Smooth muscle cell (in vitro differentiated cells): ENCODE measurements around the gene UBXN10. TPM values are rescaled to one million over a fixed set of nuclear protein-coding genes. Genes with fewer than 3 reads are reported as not detected.

ENCODE experiments used
- DNase-seq: peaks from one replicate; lab custom pipeline; 2025; ENCODE audit not compliant: unreplicated experiment; lab: John Stamatoyannopoulos, UW
- H2AFZ ChIP-seq: fragments of 200-600 bp; sonication (generic); 2 replicates; pipeline ENCODE4 v1.6.0; 2016; ENCODE audit warnings: antibody characterized with exemption, low read depth, mild to moderate bottlenecking
- H3F3A ChIP-seq: fragments of 200-600 bp; sonication (generic); 2 replicates; pipeline ENCODE4 v1.6.0; 2017; ENCODE audit warnings: antibody characterized with exemption, low read depth
- H3K27ac ChIP-seq: fragments of 200-600 bp; sonication (generic); 2 replicates; pipeline ENCODE4 v1.5.1; 2016; ENCODE audit warnings: low read depth, mild to moderate bottlenecking
- H3K27me3 ChIP-seq: fragments of 200-600 bp; sonication (generic); 2 replicates; pipeline ENCODE4 v1.6.1; 2016; ENCODE audit warnings: low read depth, mild to moderate bottlenecking
- H3K36me3 ChIP-seq: fragments of 200-600 bp; sonication (generic); 2 replicates; pipeline ENCODE4 v1.5.1; 2016; ENCODE audit warnings: low read depth
- H3K4me1 ChIP-seq: fragments of 200-600 bp; sonication (generic); 2 replicates; pipeline ENCODE4 v1.5.1; 2016; ENCODE audit warnings: low read depth
- H3K4me2 ChIP-seq: fragments of 200-600 bp; sonication (generic); 2 replicates; pipeline ENCODE4 v1.6.0; 2016; ENCODE audit warnings: mild to moderate bottlenecking
- H3K4me3 ChIP-seq: fragments of 200-600 bp; sonication (generic); 2 replicates; pipeline ENCODE4 v1.5.1; 2016; ENCODE audit warnings: mild to moderate bottlenecking
- H3K79me2 ChIP-seq: fragments of 200-600 bp; sonication (generic); 2 replicates; pipeline ENCODE4 v1.6.0; 2016; ENCODE audit warnings: low read depth, mild to moderate bottlenecking
- H3K9ac ChIP-seq: fragments of 200-600 bp; sonication (generic); 2 replicates; pipeline ENCODE4 v1.6.0; 2016; ENCODE audit warnings: low read depth
- H3K9me3 ChIP-seq: fragments of 200-600 bp; sonication (generic); replicated peaks from 2 replicates; pipeline ENCODE4 v1.5.1; 2016; ENCODE audit warnings: low read depth
- H4K20me1 ChIP-seq: fragments of 200-600 bp; sonication (generic); 2 replicates; pipeline ENCODE4 v1.6.0; 2016; ENCODE audit warnings: low read depth
- CTCF ChIP-seq: fragments of 200-600 bp; sonication (generic); IDR thresholded peaks from 2 replicates; pipeline ENCODE4 v1.5.1; 2017; ENCODE audit warnings: borderline replicate concordance, mild to moderate bottlenecking, antibody characterized with exemption; ENCODE audit not compliant: insufficient read depth, poor library complexity, severe bottlenecking
- WGBS: methylation state at CpG from one replicate; pipeline ENCODE4 v1.1.7; 2016; ENCODE audit warnings: low lambda C conversion rate; 5-methylcytosine and 5-hydroxymethylcytosine counted together
- polyA plus RNA-seq: library from polyadenylated mRNA; unstranded; fragments of >200 nt; fragmentation: Nextera tagmentation; extraction: Ambion mirVana; gene quantifications from 2 replicates; pipeline ENCODE4 v1.2.1, GENCODE V29; 2016
- total RNA-seq: library from RNA; depleted of rRNA; stranded (reverse); fragments of >200 nt; gene quantifications from 2 replicates; pipeline ENCODE4 v1.2.3, GENCODE V29; 2014

The UBXN10 gene
- total and polyA plus RNA-seq, 2 experiments from 2014 or later, result 0.36 to 0.49 TPM

- Histone ChIP-seq H3K9me3 (no peaks in the 10 kb centered on the region), H3K36me3 (no peaks in the 10 kb centered on the region), H3K79me2 (no peaks in the 10 kb centered on the region), H3F3A (no peaks in the 10 kb centered on the region), H2AFZ (no peak overlapping the region), H3K4me3 (no peak overlapping the region), H3K27me3 (peaks cover 44% of the 10 kb centered on the region), H3K4me1 (no peaks in the 10 kb centered on the region), H3K27ac (no peak overlapping the region), H3K9ac (no peak overlapping the region), H4K20me1 (no peaks in the 10 kb centered on the region), H3K4me2 (no peak overlapping the region)
- TF ChIP-seq CTCF, result no peak
- WGBS, result 96% methylated on average over 36 of the region's 37 CpGs
- no peak for DNase-seq
Observed at GRCh38 chr1:20242890-20243479, 57.1 kb downstream of the UBXN10 start.

Other genes with a start within 250 kb of the UBXN10 start
- 25.5 and 26.3 TPM in 2 replicates for gene PLA2G2A, start 206.5 kb upstream of the UBXN10 start, total RNA-seq
- 102 and 163 TPM in 2 replicates for gene PLA2G2A, start 206.5 kb upstream of the UBXN10 start, polyA plus RNA-seq
- 0.22 TPM in 2 replicates for gene PLA2G5, start 115.9 kb upstream of the UBXN10 start, total RNA-seq
- 0.64 TPM in 1 of 2 replicates, not detected in the other for gene PLA2G5, start 115.9 kb upstream of the UBXN10 start, polyA plus RNA-seq
- not detected in 2 replicates for gene PLA2G2D, start 66.6 kb upstream of the UBXN10 start, total RNA-seq
- not detected in 2 replicates for gene PLA2G2D, start 66.6 kb upstream of the UBXN10 start, polyA plus RNA-seq
- gene PLA2G2F, start 46.8 kb upstream of the UBXN10 start, total RNA-seq, result 1.0 and 1.9 TPM in 2 replicates
- gene PLA2G2F, start 46.8 kb upstream of the UBXN10 start, polyA plus RNA-seq, result 0.69 and 0.81 TPM in 2 replicates
- 0.09 TPM in 1 of 2 replicates, not detected in the other for gene PLA2G2C, start 422 bp downstream of the UBXN10 start, total RNA-seq
- not detected in 2 replicates for gene PLA2G2C, start 422 bp downstream of the UBXN10 start, polyA plus RNA-seq
- not detected in 2 replicates for gene VWA5B1, start 104.8 kb downstream of the UBXN10 start, total RNA-seq
- gene VWA5B1, start 104.8 kb downstream of the UBXN10 start, polyA plus RNA-seq, result not detected in 2 replicates